Osteocyte (in vitro differentiated cells): ENCODE measurements around the gene NLGN3. TPM values are rescaled to one million over a fixed set of nuclear protein-coding genes. Genes with fewer than 3 reads are reported as not detected.

Experiments
- DNase-seq: peaks from one replicate; pipeline ENCODE4 v3.0.0; 2021; ENCODE audit warnings: mixed read lengths; ENCODE audit not compliant: unreplicated experiment; ENCODE audit errors: extremely low spot score
- H3K27ac Mint-ChIP-seq: one replicate; pipeline ENCODE4 v1.8.0; 2021; ENCODE audit warnings: mild to moderate bottlenecking, mixed read lengths; ENCODE audit not compliant: unreplicated experiment
- H3K27me3 Mint-ChIP-seq: one replicate; pipeline ENCODE4 v1.8.0; 2021; ENCODE audit warnings: mixed read lengths; ENCODE audit not compliant: unreplicated experiment
- H3K36me3 Mint-ChIP-seq: one replicate; pipeline ENCODE4 v1.8.0; 2021; ENCODE audit warnings: mixed read lengths; ENCODE audit not compliant: unreplicated experiment
- H3K4me1 Mint-ChIP-seq: one replicate; pipeline ENCODE4 v1.8.0; 2021; ENCODE audit warnings: mixed read lengths; ENCODE audit not compliant: unreplicated experiment
- H3K4me3 Mint-ChIP-seq: one replicate; pipeline ENCODE4 v1.8.0; 2021; ENCODE audit warnings: mild to moderate bottlenecking, moderate library complexity, mixed read lengths; ENCODE audit not compliant: unreplicated experiment
- H3K9me3 Mint-ChIP-seq: one replicate; pipeline ENCODE4 v1.8.0; 2021; ENCODE audit warnings: mixed read lengths; ENCODE audit not compliant: unreplicated experiment
- total RNA-seq: library from RNA; stranded (reverse); gene quantifications from 2 replicates; pipeline ENCODE4 v1.2.1, GENCODE V29; 2021
- TF ChIP-seq, protein P1 (sequence below): fragments of 200-600 bp; sonication (generic); IDR thresholded peaks from 2 replicates; pipeline ENCODE4 v1.5.0; 2021; ENCODE audit warnings: antibody characterized with exemption, mild to moderate bottlenecking, moderate library complexity

The NLGN3 gene
- total RNA-seq, 1 donor from 2014 or later, result 0.51 TPM

DNA sequence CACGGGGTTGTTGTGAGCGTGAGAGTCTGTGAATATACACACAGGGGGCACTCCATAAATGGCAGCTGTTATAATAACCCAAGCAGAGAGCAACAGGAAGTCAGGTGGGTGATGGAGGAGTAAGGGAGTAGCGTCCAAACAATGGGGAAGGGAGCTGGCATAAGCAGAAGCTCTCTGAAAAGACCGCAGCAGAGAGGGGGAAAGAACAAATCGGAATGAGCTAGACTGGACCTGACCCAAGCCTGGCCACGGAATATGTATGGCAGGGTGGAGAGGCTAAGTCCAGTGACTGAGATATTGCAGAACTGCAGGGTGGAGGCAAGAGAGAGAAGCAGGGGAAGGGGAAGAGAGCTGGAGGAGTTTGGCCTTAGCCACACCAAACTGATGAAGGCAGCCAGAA, 71.8 kb downstream of the NLGN3 start:
- Mint-ChIP-seq H3K9me3 (no peaks in the 10 kb centered on the region), H3K4me3 (no peak overlapping the region)
- no peak for DNase-seq

DNA sequence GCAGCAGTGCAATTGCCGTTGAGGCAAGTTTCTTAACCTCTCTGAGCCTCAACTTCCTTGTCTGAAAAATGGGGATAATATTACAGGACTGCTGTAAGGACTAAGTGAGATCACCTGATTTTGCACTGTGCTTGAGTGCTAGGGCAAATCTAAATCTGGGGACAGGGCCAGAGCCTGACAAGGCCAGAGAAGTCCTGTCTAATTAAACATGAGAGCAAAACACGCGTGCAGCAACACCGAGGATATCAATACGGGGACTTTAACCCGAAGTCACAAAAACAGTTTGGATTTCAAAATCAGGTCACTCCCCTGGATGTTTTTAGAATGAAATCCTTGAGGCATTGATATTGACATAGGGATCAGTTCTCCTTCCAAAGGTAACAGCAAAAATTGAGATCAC, 72.7 kb downstream of the NLGN3 start:
- no peaks in the 10 kb centered on the region for H3K9me3 Mint-ChIP-seq
- DNase-seq, result no peak
- no peaks in the 10 kb centered on the region for H3K36me3 Mint-ChIP-seq

More for the DNA sequence above, 71.8 kb downstream of the NLGN3 start:
- Mint-ChIP-seq H3K4me1 (no peaks in the 10 kb centered on the region), H3K36me3 (no peaks in the 10 kb centered on the region), H3K27ac (no peak overlapping the region), H3K27me3 (no peaks in the 10 kb centered on the region)
- TF ChIP-seq, protein P1, sequence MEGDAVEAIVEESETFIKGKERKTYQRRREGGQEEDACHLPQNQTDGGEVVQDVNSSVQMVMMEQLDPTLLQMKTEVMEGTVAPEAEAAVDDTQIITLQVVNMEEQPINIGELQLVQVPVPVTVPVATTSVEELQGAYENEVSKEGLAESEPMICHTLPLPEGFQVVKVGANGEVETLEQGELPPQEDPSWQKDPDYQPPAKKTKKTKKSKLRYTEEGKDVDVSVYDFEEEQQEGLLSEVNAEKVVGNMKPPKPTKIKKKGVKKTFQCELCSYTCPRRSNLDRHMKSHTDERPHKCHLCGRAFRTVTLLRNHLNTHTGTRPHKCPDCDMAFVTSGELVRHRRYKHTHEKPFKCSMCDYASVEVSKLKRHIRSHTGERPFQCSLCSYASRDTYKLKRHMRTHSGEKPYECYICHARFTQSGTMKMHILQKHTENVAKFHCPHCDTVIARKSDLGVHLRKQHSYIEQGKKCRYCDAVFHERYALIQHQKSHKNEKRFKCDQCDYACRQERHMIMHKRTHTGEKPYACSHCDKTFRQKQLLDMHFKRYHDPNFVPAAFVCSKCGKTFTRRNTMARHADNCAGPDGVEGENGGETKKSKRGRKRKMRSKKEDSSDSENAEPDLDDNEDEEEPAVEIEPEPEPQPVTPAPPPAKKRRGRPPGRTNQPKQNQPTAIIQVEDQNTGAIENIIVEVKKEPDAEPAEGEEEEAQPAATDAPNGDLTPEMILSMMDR, result no peak

More for the DNA sequence above, 72.7 kb downstream of the NLGN3 start:
- TF ChIP-seq, protein P1, result no peak
- Mint-ChIP-seq H3K4me1 (no peaks in the 10 kb centered on the region), H3K27ac (no peak overlapping the region), H3K4me3 (no peak overlapping the region), H3K27me3 (no peaks in the 10 kb centered on the region)

Other genes starting within 250 kb of the NLGN3 start
- not detected in 2 replicates for gene TEX11, start 236.1 kb upstream of the NLGN3 start, total RNA-seq
- gene SLC7A3, start 213.7 kb upstream of the NLGN3 start, total RNA-seq, result not detected in 2 replicates
- gene SNX12, start 76.5 kb upstream of the NLGN3 start, total RNA-seq, result 64.0 and 68.8 TPM in 2 replicates
- 17.1 and 23.3 TPM in 2 replicates for gene FOXO4, start 49.0 kb upstream of the NLGN3 start, total RNA-seq
- gene CXorf65, start 38.1 kb upstream of the NLGN3 start, total RNA-seq, result not detected in 2 replicates
- not detected in 2 replicates for gene IL2RG, start 33.3 kb upstream of the NLGN3 start, total RNA-seq
- gene MED12, start 26.2 kb upstream of the NLGN3 start, total RNA-seq, result 50.3 and 58.5 TPM in 2 replicates
- gene GJB1, start 78.4 kb downstream of the NLGN3 start, total RNA-seq, result not detected in 2 replicates
- 34.2 and 39.2 TPM in 2 replicates for gene ZMYM3, start 109.3 kb downstream of the NLGN3 start, total RNA-seq
- 465 and 499 TPM in 2 replicates for gene NONO, start 138.8 kb downstream of the NLGN3 start, total RNA-seq
- 1.7 and 2.1 TPM in 2 replicates for gene ITGB1BP2, start 156.9 kb downstream of the NLGN3 start, total RNA-seq
- gene TAF1, start 221.5 kb downstream of the NLGN3 start, total RNA-seq, result 32.3 and 33.9 TPM in 2 replicates